HG03066 (cell line): ENCODE data around the gene CREB3L1.

Source experiments
- ATAC-seq: cut with Tn5 transposase; IDR thresholded peaks from one replicate; pipeline ENCODE4 v1.9.1; 2021; ENCODE audit warnings: low read depth; ENCODE audit not compliant: unreplicated experiment

CREB3L1 gene

GRCh38 chr11:46277622-46278386, at the start of gene CREB3L1:
CREB3L1 (plus strand) TSS chr11:46277662; CDS start chr11:46278112, 450 bp downstream.
- no peak for ATAC-seq

GRCh38 chr11:46229230-46229629, 48.2 kb upstream of the CREB3L1 start:
- ATAC-seq, result no peak

GRCh38 chr11:46234311-46234710, 43.2 kb upstream of the CREB3L1 start:
- no peak for ATAC-seq

- no peak for ATAC-seq
Measured at GRCh38 chr11:46235777-46236688, 41.4 kb upstream of the CREB3L1 start.

GRCh38 chr11:46236918-46237247, 40.6 kb upstream of the CREB3L1 start:
- no peak for ATAC-seq

- no peak for ATAC-seq
Measured at GRCh38 chr11:46237248-46238077, 40.0 kb upstream of the CREB3L1 start.

- ATAC-seq, result no peak
Measured at GRCh38 chr11:46238078-46238966, 39.1 kb upstream of the CREB3L1 start.

GRCh38 chr11:46238967-46239800, 38.3 kb upstream of the CREB3L1 start:
- peak; percentile 71 for ATAC-seq

GRCh38 chr11:46239801-46240061, 37.7 kb upstream of the CREB3L1 start:
- no peak for ATAC-seq

GRCh38 chr11:46240371-46240770, 37.1 kb upstream of the CREB3L1 start:
- ATAC-seq, result no peak

GRCh38 chr11:46240861-46241260, 36.6 kb upstream of the CREB3L1 start:
- ATAC-seq, result no peak

GRCh38 chr11:46242041-46242951, 35.2 kb upstream of the CREB3L1 start:
- no peak for ATAC-seq

GRCh38 chr11:46242952-46243795, 34.3 kb upstream of the CREB3L1 start:
- ATAC-seq, result peak; percentile 69

- ATAC-seq, result no peak
Measured at GRCh38 chr11:46243796-46244109, 33.7 kb upstream of the CREB3L1 start.

- no peak for ATAC-seq
Measured at GRCh38 chr11:46246521-46246920, 30.9 kb upstream of the CREB3L1 start.

GRCh38 chr11:46247090-46247489, 30.4 kb upstream of the CREB3L1 start:
- no peak for ATAC-seq

GRCh38 chr11:46247659-46248058, 29.8 kb upstream of the CREB3L1 start:
- no peak for ATAC-seq
